ENCODE results near the gene ATXN1.
A peak's percentile ranks its signal among the peaks of the same experiment; 100 is the strongest.

ATXN1 gene

GRCh38 chr6:16331384-16332174 is 429.7 kb downstream of the ATXN1 start:
- DNase-seq (ENCODE audit: low spot score) = peak; percentile 70

- DNase-seq (ENCODE audit: low spot score) = no peak
Observed at GRCh38 chr6:16329233-16329632, 432.0 kb downstream of the ATXN1 start.

DNA sequence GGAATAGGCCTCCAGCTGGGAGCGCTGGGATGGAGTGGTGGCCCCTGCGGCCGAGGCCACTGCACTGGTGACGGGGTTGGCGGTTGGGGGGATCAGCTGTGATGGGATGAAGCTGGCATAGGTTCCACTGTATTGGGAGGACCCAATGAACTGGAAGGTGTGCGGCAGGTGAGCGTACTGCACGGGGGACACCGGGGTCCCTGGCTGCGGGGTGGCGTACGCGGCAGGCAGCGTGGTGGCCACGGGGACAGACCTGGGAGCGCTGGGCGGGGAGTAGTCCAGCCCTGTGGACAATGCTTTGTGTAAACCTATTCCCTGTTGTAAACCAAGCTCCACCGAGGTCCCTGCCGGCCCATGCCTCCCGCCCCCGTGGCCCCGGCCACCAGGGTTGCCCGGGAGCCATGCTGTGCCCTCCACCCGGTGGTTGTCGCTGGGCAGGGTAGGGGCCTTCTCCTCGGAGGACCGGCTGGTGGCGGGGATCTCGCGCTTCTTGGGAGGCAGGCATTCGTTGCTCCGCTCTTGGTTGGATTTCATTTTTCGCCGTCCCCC is 433.4 kb downstream of the ATXN1 start:
- DNase-seq (ENCODE audit: low spot score) = no peak

GRCh38 chr6:16326971-16327776 is 434.1 kb downstream of the ATXN1 start:
- DNase-seq (ENCODE audit: low spot score) = no peak

GRCh38 chr6:16326531-16326930 is 434.7 kb downstream of the ATXN1 start:
- no peak for DNase-seq (ENCODE audit: low spot score)

DNA sequence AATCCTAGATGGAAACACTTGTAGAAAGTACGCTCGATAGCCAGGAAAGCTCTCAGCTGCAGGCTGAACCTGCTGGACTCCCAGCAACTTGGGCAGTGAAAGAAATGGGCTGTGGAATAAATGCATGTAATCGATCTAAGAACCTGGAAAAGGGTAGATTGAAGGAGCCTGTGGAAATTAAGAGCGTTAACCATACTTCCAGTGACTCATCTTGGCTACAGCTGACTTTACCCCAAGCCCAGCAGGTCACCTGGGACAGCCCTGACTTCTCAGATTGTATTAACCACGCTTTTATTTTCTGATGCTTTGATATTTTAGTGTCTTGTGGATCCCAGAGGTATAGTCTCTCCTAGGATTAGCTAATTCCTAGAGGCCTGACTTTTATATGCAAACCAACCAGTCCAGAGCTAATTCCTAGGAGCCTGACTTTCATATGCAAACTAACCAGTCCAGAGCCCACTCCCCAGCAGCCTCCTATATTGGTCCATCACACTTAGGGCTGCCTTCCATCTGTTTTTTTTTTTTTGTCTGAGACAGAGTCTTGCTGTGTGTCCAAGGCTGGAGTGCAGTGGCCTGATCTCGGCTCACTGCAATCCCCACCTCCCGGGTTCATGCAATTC is 436.5 kb downstream of the ATXN1 start:
- no peak for DNase-seq (ENCODE audit: low spot score)

DNA sequence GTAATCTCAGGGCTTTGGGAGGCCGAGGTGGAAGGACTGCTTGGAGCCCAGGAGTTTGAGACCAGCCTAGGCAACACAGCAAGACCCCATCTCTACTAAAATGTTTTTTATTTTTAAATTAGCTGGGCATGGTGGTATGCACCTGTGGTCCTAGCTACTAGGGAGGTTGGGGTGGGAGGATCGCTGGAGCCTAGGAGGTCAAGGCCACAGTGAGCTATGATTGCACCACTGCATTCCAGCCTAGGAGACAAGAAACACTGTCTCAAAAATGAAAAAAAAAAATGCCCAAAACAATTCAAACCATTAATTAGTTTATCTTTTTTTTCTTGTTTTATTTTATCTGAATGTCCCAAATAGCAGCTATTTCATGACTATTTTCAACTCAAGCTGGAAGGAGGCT is 437.1 kb downstream of the ATXN1 start:
- no peak for DNase-seq (ENCODE audit: low spot score)

DNA sequence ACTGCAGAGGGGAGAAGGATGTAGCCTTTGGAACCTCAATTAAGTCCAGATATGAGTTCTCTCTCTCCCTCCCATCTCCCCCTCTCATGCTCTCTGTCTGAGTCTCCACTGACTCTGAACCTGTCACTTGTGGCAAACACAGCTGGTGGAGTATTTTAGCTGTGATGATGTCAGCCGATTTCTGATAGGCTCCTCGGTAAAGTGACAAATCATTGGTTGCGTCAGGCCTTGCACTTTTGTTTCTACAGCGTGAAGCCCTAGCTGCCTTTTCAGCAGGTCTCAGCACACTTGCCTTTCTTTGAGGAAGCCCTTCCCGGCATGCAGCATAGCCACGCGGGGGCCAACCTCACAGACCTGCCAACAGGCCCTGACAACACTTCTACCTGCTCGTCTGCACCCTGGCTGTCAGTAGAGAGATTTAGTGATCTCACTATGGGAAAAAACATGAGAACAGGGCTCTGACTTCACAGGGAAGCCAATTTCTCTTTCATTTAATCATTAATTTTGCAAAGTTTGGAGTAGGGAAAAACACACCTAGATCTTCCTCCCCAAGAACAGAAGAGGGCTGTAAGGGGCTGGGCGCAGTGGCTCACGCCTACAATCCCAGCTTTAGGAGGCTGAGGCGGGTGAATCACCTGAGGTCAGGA is 438.5 kb downstream of the ATXN1 start:
- DNase-seq (ENCODE audit: low spot score) = peak; percentile 79

GRCh38 chr6:16321826-16322225 is 439.4 kb downstream of the ATXN1 start:
- DNase-seq (ENCODE audit: low spot score) = no peak

GRCh38 chr6:16321341-16321710 is 439.9 kb downstream of the ATXN1 start:
- no peak for DNase-seq (ENCODE audit: low spot score)

DNA sequence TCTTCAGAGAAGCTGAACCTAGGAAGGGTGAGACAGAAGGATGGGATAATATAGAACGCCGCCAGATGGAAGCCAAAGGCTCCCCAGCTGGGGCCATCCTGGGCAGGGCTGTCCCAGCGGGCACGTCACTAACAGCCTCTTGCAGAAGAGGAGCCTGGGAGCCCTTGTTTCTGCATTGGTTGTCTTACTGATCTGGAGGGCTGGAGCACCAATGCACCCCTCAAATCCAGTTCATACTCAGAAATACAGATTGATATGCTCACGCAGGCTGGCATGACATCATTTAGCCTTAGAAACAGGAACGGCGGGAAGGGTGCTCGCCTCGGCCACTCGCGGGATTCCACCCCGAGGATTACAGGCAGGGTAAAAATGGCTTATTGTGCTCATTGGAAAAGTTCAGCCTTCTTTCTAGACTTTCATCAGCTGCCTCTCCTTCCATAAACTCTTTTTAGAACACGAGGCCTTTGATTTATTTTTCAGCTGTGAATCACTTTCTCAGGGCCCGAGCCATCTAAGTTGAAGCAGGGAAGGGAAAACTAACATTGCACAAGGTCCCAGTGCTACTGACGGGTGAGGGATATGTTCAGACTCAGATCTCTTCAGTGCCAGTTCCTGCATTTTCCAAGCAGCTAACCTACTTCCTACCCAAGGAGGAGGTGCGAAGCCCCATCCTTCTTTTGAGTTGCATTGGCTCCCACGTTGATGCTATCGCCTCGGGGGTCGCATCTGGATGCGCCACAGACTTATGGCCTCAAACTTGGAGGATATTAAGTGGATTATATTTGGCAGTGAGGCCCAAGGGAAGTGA is 440.5 kb downstream of the ATXN1 start:
- no peak for DNase-seq (ENCODE audit: low spot score)

GRCh38 chr6:16319813-16320532 is 441.3 kb downstream of the ATXN1 start:
- peak; percentile 81 for DNase-seq (ENCODE audit: low spot score)

DNA sequence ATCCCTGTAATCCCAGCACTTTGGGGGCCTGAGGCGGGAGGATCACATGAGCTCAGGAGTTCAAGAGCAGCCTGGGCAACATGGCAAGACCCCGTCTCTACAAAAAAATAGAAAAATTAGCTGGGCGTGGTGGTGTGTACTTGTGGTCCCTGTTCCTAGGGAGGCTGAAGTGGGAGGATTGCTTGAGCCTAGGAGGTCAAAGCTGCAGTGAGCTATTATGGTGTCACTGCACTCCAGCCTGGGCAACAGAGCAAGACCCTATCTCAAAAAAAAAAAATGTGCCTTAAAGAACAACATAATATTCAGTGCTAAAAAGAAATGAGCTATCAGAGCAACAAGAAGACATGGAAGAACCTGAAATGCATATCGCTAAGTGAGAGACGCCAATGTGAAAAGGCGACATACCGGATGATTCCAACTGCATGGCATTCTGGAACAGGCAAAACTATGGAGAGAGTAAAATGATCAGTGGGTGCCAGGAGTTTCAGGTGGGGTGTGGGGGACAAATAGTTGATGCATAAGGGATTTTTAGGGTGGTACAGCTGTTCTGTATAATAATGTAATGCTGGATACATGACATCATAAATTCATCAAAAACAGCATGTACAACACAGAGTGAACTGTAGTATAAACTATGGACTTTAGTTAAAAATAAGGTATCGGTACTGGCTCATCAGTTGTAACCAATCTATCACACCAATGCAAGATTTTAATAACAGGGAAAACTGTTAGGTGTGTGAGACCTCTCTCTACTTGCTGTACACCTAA is 442.1 kb downstream of the ATXN1 start:
- no peak for DNase-seq (ENCODE audit: low spot score)

DNA sequence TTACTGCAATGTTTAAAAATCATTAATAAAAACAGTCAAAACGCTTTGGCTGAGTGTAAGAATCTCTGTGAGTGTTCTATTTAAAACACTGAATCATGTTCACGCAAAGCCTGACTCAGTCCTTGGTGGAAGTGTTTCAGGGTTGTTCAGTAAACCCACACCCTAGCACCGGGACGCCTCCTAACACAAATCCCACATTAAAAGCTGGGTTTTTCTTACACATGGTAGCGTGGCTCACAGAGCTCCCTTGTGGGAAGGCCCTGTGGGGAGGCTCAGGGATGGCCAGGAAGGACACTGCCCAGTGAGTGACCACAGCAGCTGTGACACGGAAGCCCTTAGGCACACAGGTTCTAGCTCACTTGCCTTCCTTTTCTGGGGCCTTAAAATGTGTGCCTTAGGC is 442.7 kb downstream of the ATXN1 start:
- peak; percentile 30 for DNase-seq (ENCODE audit: low spot score)

GRCh38 chr6:16316741-16317251 is 444.5 kb downstream of the ATXN1 start:
- peak; percentile 53 for DNase-seq (ENCODE audit: low spot score)

- no peak for DNase-seq (ENCODE audit: low spot score)
Observed at GRCh38 chr6:16314296-16314695, 447.0 kb downstream of the ATXN1 start.

DNA sequence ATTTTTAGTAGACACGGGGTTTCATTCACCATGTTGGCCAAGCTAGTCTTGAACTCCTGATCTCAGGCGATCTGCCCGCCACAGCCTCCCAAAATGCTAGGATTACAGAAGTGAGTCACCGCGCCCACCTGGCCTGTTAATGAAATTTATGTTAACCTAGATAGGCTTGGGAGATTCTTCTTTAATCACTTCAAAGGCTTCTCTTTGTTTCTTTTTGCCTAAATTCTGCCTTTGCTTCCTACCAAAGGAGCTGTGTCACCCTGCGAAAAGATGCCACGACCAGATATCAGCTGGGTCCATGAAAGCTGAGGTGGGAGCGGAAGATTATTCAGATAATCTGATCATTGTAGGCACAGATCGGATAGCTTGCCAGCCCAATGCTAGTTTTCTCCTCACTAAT is 447.5 kb downstream of the ATXN1 start:
- no peak for DNase-seq (ENCODE audit: low spot score)

GRCh38 chr6:16311763-16312162 is 449.5 kb downstream of the ATXN1 start:
- no peak for DNase-seq (ENCODE audit: low spot score)

DNA sequence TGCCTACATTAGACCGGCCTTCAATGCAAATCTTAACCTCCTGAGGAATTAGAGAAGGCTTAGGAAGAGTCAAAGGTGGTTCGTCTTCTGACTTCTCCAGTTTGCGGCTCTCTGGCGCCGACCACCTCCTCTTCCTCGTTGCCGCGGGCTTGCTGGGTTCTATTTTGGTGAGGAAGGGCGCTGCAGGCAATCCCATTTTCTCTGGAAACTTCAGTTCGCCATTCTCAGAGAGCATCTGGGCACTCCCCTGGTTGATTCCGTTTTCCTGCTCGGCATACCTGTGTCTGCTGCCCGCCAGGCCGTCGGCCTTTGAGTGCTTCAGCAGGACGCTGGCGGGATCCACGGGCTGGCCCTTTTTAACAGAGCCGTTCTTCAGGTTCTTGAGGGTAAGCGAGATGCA is 454.9 kb downstream of the ATXN1 start:
- DNase-seq (ENCODE audit: low spot score) = no peak

GRCh38 chr6:16305788-16306187 is 455.5 kb downstream of the ATXN1 start:
- DNase-seq (ENCODE audit: low spot score) = no peak
